ENCODE data around the gene ARG2.
A peak's percentile ranks its signal among the peaks of the same experiment; 100 is the strongest.

ARG2 gene

GRCh38 chr14:67666750-67667449, 47.2 kb downstream of the ARG2 start:
- H3K36me3 ChIP-seq (ENCODE audit: control insufficient read depth, low read depth, low read length), result peaks cover 3% of the 10 kb centered on the region
- no peaks in the 10 kb centered on the region for H3K27me3 ChIP-seq (ENCODE audit: control insufficient read depth, insufficient read depth, low read length)
- H3K4me1 ChIP-seq (ENCODE audit: control insufficient read depth, low read depth, low read length), result no peaks in the 10 kb centered on the region
- H3K9ac ChIP-seq (ENCODE audit: low read length), result no peak overlapping the region
- no peak overlapping the region for H3K27ac ChIP-seq (ENCODE audit: low read length)
- H3K9me3 ChIP-seq (ENCODE audit: control insufficient read depth, low read depth, low read length), result no peaks in the 10 kb centered on the region
- no peak overlapping the region for H3K4me3 ChIP-seq (ENCODE audit: low read length)

GRCh38 chr14:67668559-67668958, 48.8 kb downstream of the ARG2 start:
- H3K4me3 ChIP-seq (ENCODE audit: low read length), result no peak overlapping the region
- no peaks in the 10 kb centered on the region for H3K27me3 ChIP-seq (ENCODE audit: control insufficient read depth, insufficient read depth, low read length)
- no peaks in the 10 kb centered on the region for H3K36me3 ChIP-seq (ENCODE audit: control insufficient read depth, low read depth, low read length)
- H3K27ac ChIP-seq (ENCODE audit: low read length), result no peak overlapping the region
- peaks cover 2% of the 10 kb centered on the region for H3K4me1 ChIP-seq (ENCODE audit: control insufficient read depth, low read depth, low read length)
- no peak overlapping the region for H3K9ac ChIP-seq (ENCODE audit: low read length)
- H3K9me3 ChIP-seq (ENCODE audit: control insufficient read depth, low read depth, low read length), result no peaks in the 10 kb centered on the region

DNA sequence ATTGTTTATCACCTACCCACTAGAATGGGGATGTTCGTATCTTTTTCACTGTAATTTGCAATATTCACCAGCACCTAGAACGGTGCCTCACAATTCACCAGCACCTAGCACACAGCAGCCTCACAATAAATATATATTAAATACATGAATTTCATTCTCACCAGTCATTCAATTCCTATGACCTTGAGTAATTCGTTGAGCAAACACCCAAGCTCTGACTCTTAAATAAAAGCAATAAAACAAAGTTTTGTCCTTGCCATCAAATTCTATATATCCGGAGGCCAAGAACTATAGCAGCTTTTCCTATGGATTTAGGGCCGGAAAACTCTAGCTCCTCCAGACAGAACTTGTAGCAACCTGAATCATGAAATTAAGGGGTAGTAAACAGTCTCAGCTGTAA, 53.7 kb downstream of the ARG2 start:
- H3K27ac ChIP-seq (ENCODE audit: low read length), result no peak overlapping the region
- H3K4me1 ChIP-seq (ENCODE audit: control insufficient read depth, low read depth, low read length), result peaks cover 5% of the 10 kb centered on the region
- peaks cover 12% of the 10 kb centered on the region for H3K36me3 ChIP-seq (ENCODE audit: control insufficient read depth, low read depth, low read length)
- peak overlapping the region; percentile 70 for H3K4me3 ChIP-seq (ENCODE audit: low read length)
- no peaks in the 10 kb centered on the region for H3K9me3 ChIP-seq (ENCODE audit: control insufficient read depth, low read depth, low read length)
- H3K9ac ChIP-seq (ENCODE audit: low read length), result peak overlapping the region; percentile 87
- no peaks in the 10 kb centered on the region for H3K27me3 ChIP-seq (ENCODE audit: control insufficient read depth, insufficient read depth, low read length)

GRCh38 chr14:67674139-67674479, 54.4 kb downstream of the ARG2 start:
- Histone ChIP-seq H3K27me3 (ENCODE audit: control insufficient read depth, insufficient read depth, low read length) (no peaks in the 10 kb centered on the region), H3K27ac (ENCODE audit: low read length) (peak overlapping the region; percentile 83), H3K36me3 (ENCODE audit: control insufficient read depth, low read depth, low read length) (peaks cover 19% of the 10 kb centered on the region), H3K4me1 (ENCODE audit: control insufficient read depth, low read depth, low read length) (peaks cover 5% of the 10 kb centered on the region), H3K4me3 (ENCODE audit: low read length) (peak overlapping the region; percentile 70), H3K9me3 (ENCODE audit: control insufficient read depth, low read depth, low read length) (no peaks in the 10 kb centered on the region), H3K9ac (ENCODE audit: low read length) (peak overlapping the region; percentile 87)

DNA sequence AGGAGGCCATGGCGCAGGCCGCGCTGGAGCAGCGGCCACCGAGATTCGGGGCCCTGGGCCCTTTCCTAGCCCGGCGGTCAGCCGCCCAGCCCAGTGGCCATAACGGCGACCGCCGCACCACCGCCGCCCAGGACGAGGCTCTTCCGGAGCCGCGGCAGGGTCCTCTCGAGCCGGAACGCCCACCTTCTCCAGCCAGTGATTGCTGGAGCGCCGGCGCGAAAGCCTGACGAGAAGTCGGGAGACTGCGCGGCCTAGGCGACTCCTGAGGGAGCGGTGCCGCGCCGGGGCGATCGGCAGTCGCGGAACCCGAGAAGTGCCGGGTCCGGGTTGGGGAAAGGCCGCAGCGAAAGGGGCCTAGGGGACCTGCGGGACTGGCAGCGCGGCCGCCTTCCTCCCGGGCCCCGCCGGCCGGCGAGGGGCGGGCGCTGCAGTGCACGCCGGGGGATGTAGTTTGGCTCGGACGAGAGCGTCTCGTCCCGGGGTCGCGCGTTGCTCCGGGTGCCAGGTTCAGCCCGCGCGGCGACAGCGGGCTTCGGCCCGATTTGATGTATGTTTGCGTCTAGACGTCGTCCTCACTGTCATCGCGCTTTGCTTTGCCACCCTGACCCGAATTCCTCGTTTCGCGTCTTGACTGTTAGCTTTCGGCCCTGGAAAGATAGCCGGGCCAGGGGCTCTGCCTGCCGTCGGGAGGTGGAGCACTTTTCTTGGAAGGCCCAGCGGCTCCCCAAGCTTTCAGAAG, 54.9 kb downstream of the ARG2 start, which contains the start of gene VTI1B:
TSS of gene VTI1B (minus strand) at position 153 of the 739 bp plus-strand sequence. CDS start at position 10, 143 bp downstream.
- Histone ChIP-seq H3K27ac (ENCODE audit: low read length) (peak within 1 kb of the TSS; percentile 83), H3K4me3 (ENCODE audit: low read length) (peak within 1 kb of the TSS; percentile 70), H3K4me1 (ENCODE audit: control insufficient read depth, low read depth, low read length) (peaks cover 5% of the 10 kb centered on the region), H3K27me3 (ENCODE audit: control insufficient read depth, insufficient read depth, low read length) (no peaks in the 10 kb centered on the region), H3K9ac (ENCODE audit: low read length) (peak within 1 kb of the TSS; percentile 87), H3K9me3 (ENCODE audit: control insufficient read depth, low read depth, low read length) (no peaks in the 10 kb centered on the region), H3K36me3 (ENCODE audit: control insufficient read depth, low read depth, low read length) (peaks cover 19% of the 10 kb centered on the region)

GRCh38 chr14:67675219-67675582, 55.5 kb downstream of the ARG2 start:
- Histone ChIP-seq H3K9me3 (ENCODE audit: control insufficient read depth, low read depth, low read length) (no peaks in the 10 kb centered on the region), H3K4me1 (ENCODE audit: control insufficient read depth, low read depth, low read length) (peaks cover 5% of the 10 kb centered on the region), H3K4me3 (ENCODE audit: low read length) (peak overlapping the region; percentile 70), H3K27me3 (ENCODE audit: control insufficient read depth, insufficient read depth, low read length) (no peaks in the 10 kb centered on the region), H3K36me3 (ENCODE audit: control insufficient read depth, low read depth, low read length) (peaks cover 24% of the 10 kb centered on the region), H3K27ac (ENCODE audit: low read length) (no peak overlapping the region), H3K9ac (ENCODE audit: low read length) (peak overlapping the region; percentile 87)

DNA sequence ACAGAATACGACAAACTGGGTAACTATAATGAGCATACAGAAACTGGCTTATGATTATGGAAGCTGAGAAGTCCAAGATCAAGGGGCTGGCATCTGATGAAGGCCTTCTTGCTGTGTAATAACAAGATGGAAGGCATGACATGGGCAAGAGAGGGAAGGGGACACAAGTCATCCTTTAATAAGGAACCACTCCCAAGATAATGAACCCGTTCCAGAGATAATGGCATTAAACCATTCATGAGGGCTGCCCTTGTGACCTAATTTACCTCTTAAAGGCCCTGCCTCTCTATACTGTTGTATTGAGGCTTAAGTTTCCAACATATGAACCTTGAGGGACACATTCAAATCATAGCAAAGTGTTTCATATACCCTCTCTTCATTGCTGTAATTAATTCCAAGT, 59.3 kb downstream of the ARG2 start:
- H3K9ac ChIP-seq (ENCODE audit: low read length), result no peak overlapping the region
- no peak overlapping the region for H3K4me3 ChIP-seq (ENCODE audit: low read length)
- no peaks in the 10 kb centered on the region for H3K27me3 ChIP-seq (ENCODE audit: control insufficient read depth, insufficient read depth, low read length)
- no peak overlapping the region for H3K27ac ChIP-seq (ENCODE audit: low read length)
- H3K4me1 ChIP-seq (ENCODE audit: control insufficient read depth, low read depth, low read length), result no peaks in the 10 kb centered on the region
- no peaks in the 10 kb centered on the region for H3K9me3 ChIP-seq (ENCODE audit: control insufficient read depth, low read depth, low read length)
- peaks cover 54% of the 10 kb centered on the region for H3K36me3 ChIP-seq (ENCODE audit: control insufficient read depth, low read depth, low read length)

GRCh38 chr14:67680121-67680602, 60.4 kb downstream of the ARG2 start:
- H3K9ac ChIP-seq (ENCODE audit: low read length), result no peak overlapping the region
- H3K27ac ChIP-seq (ENCODE audit: low read length), result no peak overlapping the region
- H3K9me3 ChIP-seq (ENCODE audit: control insufficient read depth, low read depth, low read length), result no peaks in the 10 kb centered on the region
- H3K27me3 ChIP-seq (ENCODE audit: control insufficient read depth, insufficient read depth, low read length), result no peaks in the 10 kb centered on the region
- H3K4me1 ChIP-seq (ENCODE audit: control insufficient read depth, low read depth, low read length), result no peaks in the 10 kb centered on the region
- H3K36me3 ChIP-seq (ENCODE audit: control insufficient read depth, low read depth, low read length), result peaks cover 66% of the 10 kb centered on the region
- H3K4me3 ChIP-seq (ENCODE audit: low read length), result no peak overlapping the region

- H3K4me1 ChIP-seq (ENCODE audit: control insufficient read depth, low read depth, low read length), result no peaks in the 10 kb centered on the region
- no peak overlapping the region for H3K27ac ChIP-seq (ENCODE audit: low read length)
- no peaks in the 10 kb centered on the region for H3K27me3 ChIP-seq (ENCODE audit: control insufficient read depth, insufficient read depth, low read length)
- H3K4me3 ChIP-seq (ENCODE audit: low read length), result no peak overlapping the region
- H3K9ac ChIP-seq (ENCODE audit: low read length), result no peak overlapping the region
- H3K36me3 ChIP-seq (ENCODE audit: control insufficient read depth, low read depth, low read length), result peaks cover 73% of the 10 kb centered on the region
- H3K9me3 ChIP-seq (ENCODE audit: control insufficient read depth, low read depth, low read length), result no peaks in the 10 kb centered on the region
Measured at GRCh38 chr14:67680941-67681340, 61.2 kb downstream of the ARG2 start.

DNA sequence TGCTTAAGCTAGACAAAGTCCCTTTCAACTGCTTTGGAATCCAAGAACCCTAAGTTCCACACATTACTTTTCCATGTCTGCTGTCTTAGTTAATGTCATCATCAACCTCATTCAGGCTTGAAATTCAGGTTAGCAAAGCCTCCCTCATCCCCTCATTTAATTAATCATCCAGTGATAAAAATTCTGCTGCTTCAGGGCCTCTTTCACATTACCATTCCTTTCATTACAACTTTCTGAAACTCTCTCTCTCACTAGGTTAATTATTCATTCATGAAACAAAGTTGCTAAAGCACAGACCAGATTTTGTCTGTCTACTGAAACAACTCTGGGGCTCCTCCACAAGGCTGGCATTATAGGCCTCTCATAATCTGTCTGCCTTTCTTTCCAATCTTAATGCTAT, 64.1 kb downstream of the ARG2 start:
- H3K4me1 ChIP-seq (ENCODE audit: control insufficient read depth, low read depth, low read length), result no peaks in the 10 kb centered on the region
- H3K27ac ChIP-seq (ENCODE audit: low read length), result no peak overlapping the region
- no peak overlapping the region for H3K4me3 ChIP-seq (ENCODE audit: low read length)
- peaks cover 84% of the 10 kb centered on the region for H3K36me3 ChIP-seq (ENCODE audit: control insufficient read depth, low read depth, low read length)
- no peak overlapping the region for H3K9ac ChIP-seq (ENCODE audit: low read length)
- H3K27me3 ChIP-seq (ENCODE audit: control insufficient read depth, insufficient read depth, low read length), result no peaks in the 10 kb centered on the region
- H3K9me3 ChIP-seq (ENCODE audit: control insufficient read depth, low read depth, low read length), result no peaks in the 10 kb centered on the region

- Histone ChIP-seq H3K27ac (ENCODE audit: low read length) (no peak overlapping the region), H3K27me3 (ENCODE audit: control insufficient read depth, insufficient read depth, low read length) (no peaks in the 10 kb centered on the region), H3K4me3 (ENCODE audit: low read length) (no peak overlapping the region), H3K9ac (ENCODE audit: low read length) (no peak overlapping the region), H3K36me3 (ENCODE audit: control insufficient read depth, low read depth, low read length) (peaks cover 79% of the 10 kb centered on the region), H3K4me1 (ENCODE audit: control insufficient read depth, low read depth, low read length) (no peaks in the 10 kb centered on the region), H3K9me3 (ENCODE audit: control insufficient read depth, low read depth, low read length) (no peaks in the 10 kb centered on the region)
Measured at GRCh38 chr14:67690011-67690410, 70.3 kb downstream of the ARG2 start.

Measured in iPS-18a (cell line).